ENCODE data around the gene LYSET.
A peak's percentile ranks its signal among the peaks of the same experiment; 100 is the strongest.

The LYSET gene

GRCh38 chr14:93184391-93185348 lies at the start of gene LYSET, which contains the start of gene MOAP1 (continued):
- TF ChIP-seq ZBTB11 (tag by site-specific recombination; conservative IDR thresholded peaks at IDR 0.05; ENCODE audit: low read depth) (peak; percentile 53), ZNF184 (tag by site-specific recombination; IDR thresholded peaks at IDR 0.05) (no peak), ZNF19 (tag by site-specific recombination; IDR thresholded peaks at IDR 0.05; ENCODE audit: low read depth) (no peak), ZNF692 (tag by site-specific recombination; IDR thresholded peaks at IDR 0.05) (peak; percentile 75), ZNF585B (tag by site-specific recombination; IDR thresholded peaks at IDR 0.05) (no peak), SALL2 (tag by site-specific recombination; IDR thresholded peaks at IDR 0.05; ENCODE audit: borderline replicate concordance) (no peak), ZNF423 (tag by site-specific recombination; IDR thresholded peaks at IDR 0.05) (no peak), ZNF561 (tag by site-specific recombination; IDR thresholded peaks at IDR 0.05; ENCODE audit: borderline replicate concordance) (peak; percentile 71; the same call in 1 of the 2 replicates), ZNF132 (tag by site-specific recombination; IDR thresholded peaks at IDR 0.05; ENCODE audit: borderline replicate concordance) (no peak), PATZ1 (tag by site-specific recombination; IDR thresholded peaks at IDR 0.05) (peak; percentile 78), ZNF146 (tag by site-specific recombination; IDR thresholded peaks at IDR 0.05) (peak; percentile 54), ZNF341 (tag by site-specific recombination; IDR thresholded peaks at IDR 0.05; ENCODE audit: low read depth) (no peak), ZNF404 (tag by site-specific recombination; IDR thresholded peaks at IDR 0.05) (no peak), ZNF610 (tag by site-specific recombination; IDR thresholded peaks at IDR 0.05; ENCODE audit: borderline replicate concordance) (peak; percentile 71; the same call in 1 of the 2 replicates), MEIS1 (CRISPR knock-in tag; IDR thresholded peaks at IDR 0.05; ENCODE audit: borderline replicate concordance) (no peak), ZNF140 (tag by site-specific recombination; IDR thresholded peaks at IDR 0.05) (no peak), ZBTB21 (tag by site-specific recombination; IDR thresholded peaks at IDR 0.05) (peak; percentile 73), ZIC2 (tag by site-specific recombination; IDR thresholded peaks at IDR 0.05) (peak; percentile 65), ZNF624 (tag by site-specific recombination; IDR thresholded peaks at IDR 0.05) (no peak), ZNF621 (tag by site-specific recombination; IDR thresholded peaks at IDR 0.05) (no peak), ZNF654 (tag by site-specific recombination; IDR thresholded peaks at IDR 0.05; ENCODE audit: low read depth) (no peak), PRDM1 (tag by site-specific recombination; IDR thresholded peaks at IDR 0.05) (no peak), SP2 (tag by site-specific recombination; IDR thresholded peaks at IDR 0.05) (peak; percentile 70), ZNF473 (tag by site-specific recombination; IDR thresholded peaks at IDR 0.05) (no peak), BCL6B (tag by site-specific recombination; IDR thresholded peaks at IDR 0.05) (no peak), ZBTB26 (tag by site-specific recombination; optimal IDR thresholded peaks at IDR 0.05) (peak; percentile 97)
